OCI-LY3 (cell line): ENCODE measurements around the gene NAE1.

Experiments used
- H2AFZ ChIP-seq: fragments of 200-600, 300-600 bp; shearing (Covaris generic); 2 replicates; pipeline ENCODE4 v1.6.0; 2014; ENCODE audit warnings: antibody characterized with exemption, low read depth, low read length
- H3K27ac ChIP-seq: fragments of 200-600, 300-600 bp; sonication (generic); 2 replicates; pipeline ENCODE4 v1.5.1; 2014; ENCODE audit warnings: mild to moderate bottlenecking, low read length, moderate library complexity, mixed read lengths
- H3K27me3 ChIP-seq: fragments of 200-600, 300-600 bp; sonication (generic); 2 replicates; pipeline ENCODE4 v1.6.1; 2014; ENCODE audit warnings: low read depth, low read length, mixed read lengths
- H3K36me3 ChIP-seq: fragments of 200-600, 300-600 bp; sonication (generic); replicated peaks from 2 replicates; pipeline ENCODE3; 2014; ENCODE audit warnings: low read depth, low read length, mixed read lengths
- H3K4me1 ChIP-seq: fragments of 300-600, 200-600 bp; sonication (generic); 2 replicates; pipeline ENCODE4 v1.6.1; 2014; ENCODE audit warnings: low read length, mixed read lengths
- H3K4me2 ChIP-seq: fragments of 200-600, 300-600 bp; sonication (generic); 2 replicates; pipeline ENCODE4 v1.6.1; 2014; ENCODE audit warnings: low read length, mixed read lengths
- H3K4me3 ChIP-seq: fragments of 300-600, 200-600 bp; sonication (generic); 2 replicates; pipeline ENCODE4 v1.5.1; 2014; ENCODE audit warnings: antibody characterized with exemption, mild to moderate bottlenecking, low read length, moderate library complexity
- H3K79me2 ChIP-seq: fragments of 300-600, 200-600 bp; shearing (Covaris generic); 2 replicates; pipeline ENCODE4 v1.6.1; 2014; ENCODE audit warnings: mild to moderate bottlenecking, low read length, mixed read lengths
- H3K9ac ChIP-seq: fragments of 300-600, 200-600 bp; shearing (Covaris generic); 2 replicates; pipeline ENCODE4 v1.6.0; 2014; ENCODE audit warnings: mild to moderate bottlenecking, low read length, moderate library complexity
- H3K9me3 ChIP-seq: fragments of 200-600, 300-600 bp; shearing (Covaris generic); 2 replicates; pipeline ENCODE4 v1.6.1; 2014; ENCODE audit warnings: low read length, mixed read lengths; ENCODE audit not compliant: insufficient read depth
- H4K20me1 ChIP-seq: fragments of 200-600, 300-600 bp; sonication (generic); 2 replicates; pipeline ENCODE4 v1.6.1; 2016; ENCODE audit warnings: low read length, mixed read lengths; ENCODE audit not compliant: insufficient read depth
- CTCF ChIP-seq: fragments of 200-600, 300-600 bp; sonication (generic); IDR thresholded peaks from 2 replicates; pipeline ENCODE4 v1.5.1; 2014; ENCODE audit warnings: antibody characterized with exemption, low read length, low read depth
- EZH2phosphoT487 ChIP-seq: fragments of 200-600 bp; shearing (Covaris generic); IDR thresholded peaks from 2 replicates; pipeline ENCODE4 v1.6.1; 2018; ENCODE audit warnings: antibody characterized with exemption, mixed run types, low read depth

NAE1 gene

GRCh38 chr16:66849549-66849948, 18.8 kb upstream of the NAE1 start:
- no peaks in the 10 kb centered on the region for H3K9me3 ChIP-seq
- 0 out of 2 replicates have a peak, but pooled peaks cover 8% of the 10 kb centered on the region for H3K27me3 ChIP-seq

GRCh38 chr16:66849021-66849420, 18.2 kb upstream of the NAE1 start:
- H3K4me1 ChIP-seq: peaks cover 20% of the 10 kb centered on the region
- H4K20me1 ChIP-seq: no peaks in the 10 kb centered on the region

More at GRCh38 chr16:66849549-66849948, 18.8 kb upstream of the NAE1 start:
- Histone ChIP-seq H3K4me2 (no peak overlapping the region), H3K9ac (no peak overlapping the region), H3K36me3 (no peaks in the 10 kb centered on the region), H4K20me1 (no peaks in the 10 kb centered on the region), H3K27ac (no peak overlapping the region), H3K4me3 (no peak overlapping the region), H3K79me2 (no peaks in the 10 kb centered on the region), H2AFZ (no peak overlapping the region), H3K4me1 (peaks cover 20% of the 10 kb centered on the region)
- no peak for TF ChIP-seq CTCF
- no peak for TF ChIP-seq EZH2phosphoT487

GRCh38 chr16:66848172-66848571, 17.4 kb upstream of the NAE1 start:
- H4K20me1 ChIP-seq: no peaks in the 10 kb centered on the region
- H3K27ac ChIP-seq: no peak overlapping the region
- TF ChIP-seq EZH2phosphoT487 (no peak), CTCF (no peak)
- no peak overlapping the region for H3K9ac ChIP-seq
- 0 out of 2 replicates have a peak, but pooled peaks cover 8% of the 10 kb centered on the region for H3K27me3 ChIP-seq
- H3K4me2 ChIP-seq: no peak overlapping the region
- no peaks in the 10 kb centered on the region for H3K79me2 ChIP-seq
- H3K36me3 ChIP-seq: no peaks in the 10 kb centered on the region
- H2AFZ ChIP-seq: no peak overlapping the region
- H3K9me3 ChIP-seq: no peaks in the 10 kb centered on the region
- H3K4me3 ChIP-seq: no peak overlapping the region
- H3K4me1 ChIP-seq: peaks cover 20% of the 10 kb centered on the region

More at GRCh38 chr16:66849021-66849420, 18.2 kb upstream of the NAE1 start:
- Histone ChIP-seq H2AFZ (no peak overlapping the region), H3K4me3 (no peak overlapping the region), H3K27ac (no peak overlapping the region), H3K9ac (no peak overlapping the region), H3K79me2 (no peaks in the 10 kb centered on the region), H3K27me3 (0 out of 2 replicates have a peak, but pooled peaks cover 8% of the 10 kb centered on the region), H3K9me3 (no peaks in the 10 kb centered on the region), H3K36me3 (no peaks in the 10 kb centered on the region), H3K4me2 (no peak overlapping the region)
- no peak for TF ChIP-seq EZH2phosphoT487
- TF ChIP-seq CTCF: no peak

- Histone ChIP-seq H3K27me3 (0 out of 2 replicates have a peak, but pooled peaks cover 5% of the 10 kb centered on the region), H3K4me1 (peaks cover 20% of the 10 kb centered on the region), H2AFZ (no peak overlapping the region), H3K4me2 (no peak overlapping the region), H3K9me3 (no peaks in the 10 kb centered on the region), H4K20me1 (no peaks in the 10 kb centered on the region), H3K79me2 (no peaks in the 10 kb centered on the region), H3K36me3 (no peaks in the 10 kb centered on the region), H3K27ac (no peak overlapping the region), H3K9ac (no peak overlapping the region), H3K4me3 (no peak overlapping the region)
- TF ChIP-seq CTCF: no peak
- no peak for TF ChIP-seq EZH2phosphoT487
Observed at GRCh38 chr16:66847533-66848067, 16.8 kb upstream of the NAE1 start.
